ENCODE results near the gene EPN1.

DNA sequence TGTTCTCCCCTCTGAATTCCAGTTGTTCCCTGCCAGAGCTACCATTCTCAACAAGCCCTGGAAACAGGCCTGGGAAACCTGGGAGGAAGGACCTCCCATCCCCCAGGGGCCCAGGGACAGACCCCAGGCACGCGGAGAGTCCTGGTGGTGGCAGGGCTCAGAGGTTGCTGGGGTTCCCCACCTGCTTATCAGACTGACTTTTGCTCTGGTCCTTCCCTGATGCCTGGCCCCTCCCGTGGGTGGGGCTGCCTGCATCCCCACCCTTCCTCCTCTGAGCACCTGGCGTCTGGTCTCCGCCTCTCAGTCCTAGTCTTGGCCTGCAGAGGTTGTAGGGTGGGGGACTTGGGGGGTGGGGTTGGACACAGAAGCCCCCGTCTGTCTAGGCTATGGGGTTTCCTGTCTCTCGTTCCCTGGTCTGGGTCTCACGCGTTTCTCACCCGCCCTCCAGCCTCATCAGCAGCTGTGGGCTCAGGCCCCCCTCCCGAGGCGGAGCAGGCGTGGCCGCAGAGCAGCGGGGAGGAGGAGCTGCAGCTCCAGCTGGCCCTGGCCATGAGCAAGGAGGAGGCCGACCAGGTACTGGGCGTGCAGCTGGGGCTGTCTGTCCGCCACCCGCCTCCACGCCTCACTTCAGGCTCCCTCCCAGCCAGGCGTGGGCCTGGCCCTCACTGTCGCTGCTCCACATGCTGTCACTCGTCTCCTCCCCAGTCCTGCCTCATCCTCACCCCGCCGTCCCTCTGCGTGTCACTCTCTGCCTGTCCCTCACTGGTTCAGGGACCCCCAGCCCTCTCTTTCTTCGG, 13.6 kb downstream of the EPN1 start:
- no peak for TF ChIP-seq CTCF (IDR thresholded peaks at IDR 0.05; ENCODE audit: low read depth, low read length, missing input control)
- TF ChIP-seq REST (IDR thresholded peaks at IDR 0.05), result no peak
- TF ChIP-seq RXRA (IDR thresholded peaks at IDR 0.05), result no peak
- no peak for TF ChIP-seq HNF4A (conservative IDR thresholded peaks at IDR 0.05)
- no peak for TF ChIP-seq SP1 (IDR thresholded peaks at IDR 0.05)
- no peak for TF ChIP-seq EGR1 (IDR thresholded peaks at IDR 0.05; ENCODE audit: low read depth in 2 of 2)
- TF ChIP-seq RAD21 (IDR thresholded peaks at IDR 0.05), result no peak
- no peak for TF ChIP-seq MAX (IDR thresholded peaks at IDR 0.05)

Data from liver (tissue), 3 donors.